ENCODE measurements around the gene UBR7.

GRCh38 chr14:93175492-93175891 lies 31.6 kb upstream of the UBR7 start:
- TF ChIP-seq CTCF (conservative IDR thresholded peaks at IDR 0.05), result no peak
- no peak for TF ChIP-seq ZFX (IDR thresholded peaks at IDR 0.05)
